ENCODE results near the gene CBR4. TPM values are rescaled to one million over a fixed set of nuclear protein-coding genes. Genes with fewer than 3 reads are reported as not detected.

The CBR4 gene
- total RNA-seq, 1 donor from 2014 or later: 23.0 TPM

GRCh38 chr4:169033660-169034059 is 23.6 kb upstream of the CBR4 start:
- DNase-seq: no peak

GRCh38 chr4:169032883-169033645 is 23.0 kb upstream of the CBR4 start:
- no peak for DNase-seq

- DNase-seq: no peak
Observed at GRCh38 chr4:169032194-169032593, 22.1 kb upstream of the CBR4 start.

GRCh38 chr4:169031392-169031791 is 21.3 kb upstream of the CBR4 start:
- DNase-seq: no peak

GRCh38 chr4:169030562-169030982 is 20.5 kb upstream of the CBR4 start:
- no peak for DNase-seq

GRCh38 chr4:169029947-169030346 is 19.9 kb upstream of the CBR4 start:
- no peak for DNase-seq

- DNase-seq: no peak
Observed at GRCh38 chr4:169027663-169028062, 17.6 kb upstream of the CBR4 start.

- no peak for DNase-seq
Observed at GRCh38 chr4:169025184-169025583, 15.1 kb upstream of the CBR4 start.

GRCh38 chr4:169024762-169025161 is 14.7 kb upstream of the CBR4 start:
- DNase-seq: peak; percentile 23

- DNase-seq: no peak
Observed at GRCh38 chr4:169018406-169018805, 8.4 kb upstream of the CBR4 start.

GRCh38 chr4:169017971-169018370 is 7.9 kb upstream of the CBR4 start:
- no peak for DNase-seq

- peak; percentile 39 for DNase-seq
Observed at GRCh38 chr4:169015186-169015623, 5.2 kb upstream of the CBR4 start.

- no peak for DNase-seq
Observed at GRCh38 chr4:169014586-169014985, 4.5 kb upstream of the CBR4 start.

GRCh38 chr4:169013396-169013795 is 3.3 kb upstream of the CBR4 start:
- no peak for DNase-seq

- no peak for DNase-seq
Observed at GRCh38 chr4:169012049-169012448, 2.0 kb upstream of the CBR4 start.

- peak; percentile 47 for DNase-seq
Observed at GRCh38 chr4:169009286-169010124, 550 bp downstream of the CBR4 start.

GRCh38 chr4:169005453-169006099 is 4.5 kb downstream of the CBR4 start:
- DNase-seq: no peak

- no peak for DNase-seq
Observed at GRCh38 chr4:169000315-169000714, 9.7 kb downstream of the CBR4 start.

GRCh38 chr4:168999809-169000208 is 10.2 kb downstream of the CBR4 start:
- no peak for DNase-seq

- DNase-seq: no peak
Observed at GRCh38 chr4:168998596-168998995, 11.5 kb downstream of the CBR4 start.

GRCh38 chr4:168995537-168996295 is 14.3 kb downstream of the CBR4 start:
- DNase-seq: peak; percentile 1

GRCh38 chr4:168994958-168995357 is 15.1 kb downstream of the CBR4 start:
- no peak for DNase-seq
